HK-2 (cell line): ENCODE data around the gene ZNF497.
"Not testable (repeated sequence)": the region's sequence is repeated elsewhere in the genome, so short reads cannot be mapped to it uniquely, and the experiment has no call there.

ENCODE experiments used
- DNase-seq: peaks from one replicate; pipeline ENCODE4 v3.0.0-alpha.2; 2018; ENCODE audit not compliant: unreplicated experiment

The ZNF497 gene

DNA sequence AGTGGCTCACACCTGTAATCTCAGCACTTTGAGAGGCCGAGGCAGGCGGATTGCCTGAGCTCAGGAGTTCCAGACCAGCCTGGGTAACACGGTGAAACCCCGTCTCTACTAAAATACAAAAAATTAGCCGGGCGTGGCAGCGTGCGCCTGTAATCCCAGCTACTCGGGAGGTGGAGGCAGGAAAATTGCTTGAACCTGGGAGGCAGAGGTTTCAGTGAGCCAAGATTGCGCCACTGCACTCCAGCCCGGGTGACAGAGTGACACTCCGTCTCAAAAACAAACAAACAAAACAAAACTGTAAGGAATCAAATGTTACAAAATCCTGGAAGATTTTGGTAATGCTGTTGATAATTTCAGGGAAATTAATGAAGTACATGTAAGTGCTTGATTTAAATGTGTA, 14.5 kb downstream of the ZNF497 start:
- not testable (repeated sequence) for DNase-seq

DNA sequence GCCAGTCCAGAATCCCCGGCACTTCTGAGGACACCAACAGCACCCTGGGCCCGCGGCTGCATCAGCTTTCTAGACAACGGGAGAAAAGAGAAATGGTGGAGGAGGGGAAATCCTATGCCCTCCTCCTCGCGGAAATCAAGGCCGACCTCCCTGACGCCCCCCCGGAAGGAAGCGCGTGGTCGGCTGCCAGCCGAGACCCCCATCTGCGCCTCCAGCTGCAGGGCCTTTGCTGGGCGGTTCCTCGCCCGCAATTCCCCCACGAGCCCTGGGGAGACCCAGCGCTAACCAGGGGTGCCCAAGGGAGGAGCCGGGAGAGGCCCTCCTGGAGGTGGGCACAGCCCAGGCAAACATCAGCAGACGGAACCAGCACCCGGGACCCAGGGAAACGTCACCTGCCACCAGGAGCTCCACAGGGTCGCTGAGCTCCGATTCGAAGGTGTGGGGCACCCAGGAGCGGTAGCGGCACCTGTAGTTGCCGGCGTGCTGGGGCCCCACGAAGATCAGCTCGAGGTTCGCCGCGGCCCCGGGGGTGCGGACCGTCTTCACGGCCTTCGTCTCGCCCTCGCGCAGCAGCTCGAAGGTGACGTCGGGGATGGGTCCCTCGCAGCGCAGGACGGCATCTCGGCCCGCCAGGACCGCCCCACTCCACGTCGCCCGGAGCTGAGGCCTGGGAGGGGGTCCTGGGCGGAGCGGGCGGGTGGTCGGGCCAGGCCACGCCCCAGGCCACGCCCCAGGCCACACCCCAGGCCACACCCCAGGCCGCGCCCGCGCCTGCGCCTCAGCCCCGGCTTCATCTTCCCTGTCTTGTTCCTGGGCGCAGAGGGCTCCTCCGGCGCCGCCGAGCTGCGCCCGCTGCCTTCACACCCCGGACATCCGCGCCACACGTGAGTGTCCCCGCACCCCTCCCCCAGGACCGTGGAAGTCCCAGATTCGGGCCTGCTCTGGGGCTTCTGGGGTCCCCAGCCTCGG, 15.3 kb downstream of the ZNF497 start:
- peak; percentile 78 for DNase-seq

DNA sequence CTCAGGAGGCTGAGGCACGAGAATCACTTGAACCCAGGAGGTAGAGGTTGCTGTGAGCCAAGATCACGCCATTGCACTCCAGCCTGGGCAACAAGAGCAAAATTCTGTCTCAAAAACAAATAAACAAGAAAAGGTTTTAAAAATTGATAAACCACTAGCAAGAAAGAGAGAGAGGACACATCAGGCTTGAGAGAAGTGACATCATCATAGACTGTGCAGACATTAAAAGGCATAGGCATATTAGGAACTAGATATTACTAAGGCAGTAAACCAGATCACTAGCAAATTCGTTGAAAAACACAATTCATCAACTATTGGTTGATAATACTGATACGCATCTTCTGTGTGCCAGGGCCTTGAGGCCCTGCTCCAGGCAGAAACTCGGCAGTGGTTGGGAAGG, 17.0 kb downstream of the ZNF497 start:
- no peak for DNase-seq

GRCh38 chr19:58338825-58339558, 23.6 kb downstream of the ZNF497 start:
- DNase-seq = no peak

- DNase-seq = no peak
These were observed 24.2 kb downstream of the ZNF497 start for GRCh38 chr19:58338336-58338735.

DNA sequence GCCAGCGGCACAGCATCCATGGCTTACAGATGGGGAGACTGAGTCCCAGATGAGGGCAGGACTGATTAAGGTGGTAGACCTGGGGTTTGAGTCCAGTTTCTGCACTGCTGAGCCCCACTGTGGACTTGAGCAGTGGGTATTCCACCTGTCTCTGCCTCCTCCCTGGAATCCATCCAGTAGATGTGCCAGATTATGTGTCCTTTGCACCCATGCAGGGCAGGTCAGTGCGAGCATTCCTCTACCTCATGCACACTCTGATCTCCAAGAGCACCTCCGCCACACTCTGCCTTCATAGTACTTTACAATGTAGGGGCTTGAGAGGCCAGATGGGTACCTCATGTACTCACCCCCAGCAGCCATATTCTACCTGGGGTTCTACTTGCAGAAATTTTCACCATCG, 25.7 kb downstream of the ZNF497 start:
- DNase-seq = no peak

DNA sequence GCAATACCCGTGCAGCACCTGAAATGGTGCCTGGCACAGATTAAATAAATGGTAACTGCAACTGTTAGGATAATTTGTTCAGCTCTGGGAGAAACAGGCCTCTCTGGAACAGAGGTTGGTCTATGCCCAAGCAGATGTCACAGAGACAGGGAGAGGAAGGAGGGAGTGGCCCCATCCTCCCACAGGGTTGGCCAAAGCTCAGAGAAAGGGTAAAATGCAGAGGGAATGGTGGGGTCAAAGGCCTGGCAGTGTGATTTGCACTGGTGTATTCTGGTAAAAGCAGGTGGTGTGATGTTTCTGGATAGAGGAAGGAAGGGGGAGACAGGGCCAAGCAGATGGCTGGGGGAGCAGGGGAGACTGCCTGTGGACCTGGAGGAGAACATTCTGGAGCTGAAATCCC, 26.3 kb downstream of the ZNF497 start:
- DNase-seq = no peak

DNA sequence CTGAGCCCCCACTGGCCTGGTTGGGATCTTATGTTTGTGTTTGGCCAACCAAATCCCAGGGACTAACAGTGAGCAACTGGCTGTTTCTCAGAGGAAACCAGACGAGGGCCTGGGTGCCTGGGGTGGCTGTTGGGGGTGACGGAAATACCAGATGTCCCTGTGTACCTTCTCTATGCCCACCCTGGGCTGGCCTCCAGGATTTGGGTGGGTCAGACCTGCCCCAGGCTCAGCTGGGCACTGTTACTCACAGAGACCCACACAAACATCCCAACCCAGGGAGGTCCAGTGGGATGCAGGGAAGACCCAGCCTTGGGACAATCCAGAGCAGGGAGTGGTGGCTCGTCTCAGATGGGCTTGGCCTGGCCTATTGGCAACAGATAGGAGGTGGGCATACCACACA, 26.9 kb downstream of the ZNF497 start:
- DNase-seq = no peak

DNA sequence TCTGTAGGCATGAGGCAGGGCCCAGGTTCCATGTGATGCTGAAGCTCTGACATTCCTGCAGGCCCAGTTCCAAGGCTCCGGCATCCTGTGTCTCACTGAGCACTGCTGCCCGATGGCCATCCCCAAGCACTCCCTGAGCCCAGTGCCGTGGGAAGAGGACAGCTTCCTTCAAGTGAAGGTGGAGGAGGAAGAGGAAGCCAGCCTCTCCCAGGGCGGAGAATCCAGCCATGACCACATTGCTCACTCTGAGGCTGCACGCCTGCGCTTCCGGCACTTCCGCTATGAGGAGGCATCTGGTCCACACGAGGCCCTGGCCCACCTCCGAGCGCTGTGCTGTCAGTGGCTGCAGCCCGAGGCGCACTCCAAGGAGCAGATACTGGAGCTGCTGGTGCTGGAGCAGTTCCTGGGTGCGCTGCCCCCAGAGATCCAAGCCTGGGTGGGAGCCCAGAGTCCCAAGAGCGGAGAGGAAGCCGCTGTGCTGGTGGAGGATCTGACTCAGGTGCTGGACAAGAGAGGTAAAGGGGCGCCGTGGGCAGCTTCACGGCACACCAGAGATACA, 27.8 kb downstream of the ZNF497 start:
- DNase-seq = no peak

DNA sequence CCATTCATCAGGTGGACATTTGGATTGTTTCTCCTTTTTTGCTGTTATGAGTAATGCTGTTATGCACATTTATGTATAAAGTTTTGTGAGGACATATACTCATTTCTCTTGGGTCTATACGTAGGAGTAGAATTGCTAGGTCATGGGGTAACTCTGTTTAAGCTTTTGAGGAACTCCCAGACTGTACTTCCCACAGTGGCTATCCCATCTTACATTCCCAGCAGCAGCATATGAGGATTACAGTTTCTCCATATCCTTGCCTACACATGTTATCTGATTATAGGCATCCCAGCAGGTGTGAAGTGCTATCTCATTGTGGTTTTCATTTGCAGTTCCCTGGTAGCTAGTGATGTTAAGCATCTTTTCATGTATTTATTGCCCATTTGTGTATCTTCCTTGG, 29.9 kb downstream of the ZNF497 start:
- no peak for DNase-seq

DNA sequence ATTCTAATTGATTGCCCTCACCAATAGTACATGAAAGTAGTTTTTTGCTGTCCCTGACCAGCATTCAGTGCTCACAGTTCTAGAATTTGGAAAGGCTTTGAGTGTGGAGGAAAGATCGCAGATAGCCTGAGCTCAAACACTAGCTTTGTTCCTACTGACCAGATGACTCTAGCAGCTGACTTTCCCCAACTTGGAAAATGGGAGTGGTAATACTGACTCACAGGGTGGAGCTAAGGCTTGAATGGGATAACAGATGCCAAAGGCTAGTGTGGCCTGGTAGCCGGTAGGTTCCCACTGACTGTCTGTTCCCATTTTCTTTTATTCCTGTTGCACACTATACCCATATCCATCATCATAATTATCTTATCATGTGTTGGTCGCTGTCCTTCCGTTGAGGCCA, 32.1 kb downstream of the ZNF497 start:
- DNase-seq = no peak

DNA sequence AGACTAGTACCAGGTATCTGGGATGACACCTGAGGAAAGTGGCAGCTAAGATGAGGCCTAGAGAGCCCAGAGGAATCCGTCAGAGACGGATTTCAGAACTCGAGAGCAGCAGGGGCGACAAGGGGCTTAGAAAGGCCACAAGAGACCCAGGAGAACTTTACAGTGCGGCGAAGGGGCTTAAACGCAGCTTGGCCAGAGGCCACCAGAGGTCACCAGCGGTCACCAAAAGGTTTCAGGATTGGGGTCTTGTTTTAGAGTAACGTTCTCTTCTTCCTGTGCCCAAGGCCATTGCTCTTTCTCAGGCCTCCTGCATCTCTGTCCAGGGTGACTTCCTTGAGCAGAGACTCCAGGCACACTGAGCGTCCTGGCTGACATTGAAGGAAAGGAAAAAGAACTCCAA, 33.6 kb downstream of the ZNF497 start:
- peak; percentile 35 for DNase-seq

GRCh38 chr19:58326914-58327726, 35.4 kb downstream of the ZNF497 start, which contains the start of gene ZSCAN22:
Gene ZSCAN22 (plus strand): TSS chr19:58326994. CDS start chr19:58334803, 7,809 bp downstream.
- peak; percentile 99 for DNase-seq

- no peak for DNase-seq
These were observed 36.0 kb downstream of the ZNF497 start for GRCh38 chr19:58326501-58326913.

GRCh38 chr19:58325311-58326022, 37.1 kb downstream of the ZNF497 start:
- DNase-seq = no peak

DNA sequence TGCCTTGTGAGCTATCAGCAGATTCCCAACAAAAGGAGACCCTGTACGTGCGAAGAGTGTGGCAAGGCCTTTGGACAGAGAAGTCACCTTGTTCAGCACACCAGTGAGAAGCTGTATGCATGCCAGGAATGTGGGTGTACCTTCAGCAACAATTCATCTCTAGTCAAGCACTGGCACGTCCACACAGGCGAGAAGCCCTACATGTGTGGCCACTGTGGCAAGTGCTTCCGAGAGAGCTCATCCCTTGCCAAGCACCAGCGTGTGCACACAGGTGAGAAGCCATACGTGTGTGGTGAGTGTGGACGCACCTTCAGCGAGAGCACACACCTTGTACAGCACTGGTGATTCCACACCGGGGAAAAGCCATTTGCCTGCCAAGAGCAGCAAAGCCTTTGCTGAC, 43.3 kb downstream of the ZNF497 start:
- DNase-seq = no peak

- no peak for DNase-seq
These were observed 44.3 kb downstream of the ZNF497 start for GRCh38 chr19:58318297-58318696.

- peak; percentile 35 for DNase-seq
These were observed 45.0 kb downstream of the ZNF497 start for GRCh38 chr19:58317476-58318072.

- DNase-seq = no peak
These were observed 47.0 kb downstream of the ZNF497 start for GRCh38 chr19:58315580-58315979.

GRCh38 chr19:58311345-58311865, 51.1 kb downstream of the ZNF497 start:
- DNase-seq = no peak
